Gastrocnemius medialis (tissue), 4 donors: ENCODE data around the gene SLC25A1. TPM values are rescaled to one million over a fixed set of nuclear protein-coding genes. Genes with fewer than 3 reads are reported as not detected.

ENCODE experiments used
- ATAC-seq, 2 donors: fragments of 150-250 bp; one replicate each; pipeline ENCODE4 v1.9.1; 2016
- DNase-seq, 2 donors: peaks; one replicate each; pipeline ENCODE4 v3.0.0-alpha.2; 2019
- H3K27ac ChIP-seq, 4 donors: fragments of 200-600 bp; sonication (generic); 1 replicate in 1 of 4; 2 replicates in 3 of 4; pipeline ENCODE4 v1.5.1; 2016 to 2018; ENCODE audit warnings: mild to moderate bottlenecking in 2 of 4, moderate library complexity in 1 of 4
- H3K27me3 ChIP-seq, 3 donors: fragments of 200-600 bp; sonication (generic) in 2 of 3; 1 replicate in 1 of 3; 2 replicates in 2 of 3; pipeline versions ENCODE4 v1.5.1 to v1.6.0; 2016 to 2019; ENCODE audit warnings: mild to moderate bottlenecking in 1 of 3, moderate library complexity in 1 of 3
- H3K36me3 ChIP-seq, 2 donors: fragments of 200-600 bp; sonication (generic) in 1 of 2; one replicate each; pipeline ENCODE4 v1.5.1; 2017 to 2018
- H3K4me1 ChIP-seq, 2 donors: fragments of 200-600 bp; sonication (generic) in 1 of 2; one replicate each; pipeline ENCODE4 v1.5.1; 2016 to 2017; ENCODE audit warnings: mild to moderate bottlenecking in 2 of 2
- H3K4me3 ChIP-seq, 4 donors: fragments of 200-600 bp; sonication (generic) in 3 of 4; 1 replicate in 1 of 4; 2 replicates in 3 of 4; pipeline ENCODE4 v1.5.1; 2016 to 2019; ENCODE audit warnings: mild to moderate bottlenecking in 2 of 4
- H3K9me3 ChIP-seq, 3 donors: fragments of 200-600 bp; sonication (generic) in 2 of 3; 1 replicate in 1 of 3; 2 replicates in 2 of 3; pipeline ENCODE4 v1.5.1; 2016 to 2019
- CTCF ChIP-seq, 5 experiments: fragments of 450-650 bp in 3 of 5; fragments of 200-600 bp in 2 of 5; sonication (generic) in 2 of 5; IDR thresholded peaks in 4 of 5; conservative IDR thresholded peaks in 1 of 5; 1 replicate in 4 of 5; 2 replicates in 1 of 5; pipeline ENCODE4 v1.5.1; 2016 to 2019; ENCODE audit warnings: antibody characterized with exemption in 5 of 5, mild to moderate bottlenecking in 3 of 5, moderate library complexity in 3 of 5
- POLR2A ChIP-seq, 2 donors: fragments of 450-650 bp; IDR thresholded peaks; one replicate each; pipeline ENCODE4 v1.6.1; 2017; ENCODE audit warnings: antibody characterized with exemption in 2 of 2, mild to moderate bottlenecking in 2 of 2, moderate library complexity in 2 of 2
- in situ Hi-C, 4 donors: fragments of 200-750 bp; cut with MboI; loops; one replicate each; pipeline versions ENCODE4 v1.15.0 to v1.8.0; 2017; ENCODE audit warnings: low sequenced_read_pairs in 4 of 4
- intact Hi-C: fragments of 100-400 bp; cut with DNase I; formaldehyde crosslinking; loops from one replicate; pipeline ENCODE4 v1.15.1; 2023; ENCODE audit warnings: low total_unique reads
- total RNA-seq, 4 donors: library from RNA; depleted of rRNA; stranded (reverse); fragments of >200 nt; gene quantifications; one replicate each; pipeline versions ENCODE4 v1.1.0 to v1.2.3, GENCODE V29; 2016

Gene SLC25A1
- total RNA-seq, 4 donors from 2014 or later, result 10.5 to 16.6 (median 13.5) TPM

- no peak overlapping the region for H3K27ac ChIP-seq
- no peaks in the 10 kb centered on the region for H3K9me3 ChIP-seq
- no peak for DNase-seq
- no peaks in the 10 kb centered on the region for H3K36me3 ChIP-seq
- H3K4me1 ChIP-seq, result peaks cover 0 to 6% of the 10 kb centered on the region in 2 donors
- H3K4me3 ChIP-seq, result no peak overlapping the region
- in situ Hi-C loops, result no loop called here
- ATAC-seq, result no peak
- intact Hi-C loops, result no loop called here
- peaks cover 46 to 52% (median 52%) of the 10 kb centered on the region in 3 donors for H3K27me3 ChIP-seq
- no peak for TF ChIP-seq CTCF (IDR thresholded peaks at IDR 0.05 in 4 of 5, conservative IDR thresholded peaks at IDR 0.05 in 1 of 5)
- TF ChIP-seq POLR2A (IDR thresholded peaks at IDR 0.05), result no peak
Observed at GRCh38 chr22:19151329-19152191, 27.0 kb downstream of the SLC25A1 start.

- no peak overlapping the region for H3K4me3 ChIP-seq
- no peak overlapping the region for H3K27ac ChIP-seq
- no peaks in the 10 kb centered on the region for H3K9me3 ChIP-seq
- no peaks in the 10 kb centered on the region for H3K36me3 ChIP-seq
- H3K4me1 ChIP-seq, result peaks cover 0 to 6% of the 10 kb centered on the region in 2 donors
- in situ Hi-C loops (no loop called here), intact Hi-C loops (no loop called here)
- DNase-seq, result no peak
- no peak for ATAC-seq
- H3K27me3 ChIP-seq, result peaks cover 46 to 52% (median 52%) of the 10 kb centered on the region in 3 donors
- TF ChIP-seq POLR2A (IDR thresholded peaks at IDR 0.05) (no peak), CTCF (IDR thresholded peaks at IDR 0.05 in 4 of 5, conservative IDR thresholded peaks at IDR 0.05 in 1 of 5) (no peak)
Observed at GRCh38 chr22:19150482-19151328, 27.8 kb downstream of the SLC25A1 start.

- Histone ChIP-seq H3K36me3 (no peaks in the 10 kb centered on the region), H3K4me1 (peaks cover 0 to 6% of the 10 kb centered on the region in 2 donors), H3K9me3 (no peaks in the 10 kb centered on the region), H3K4me3 (peak within 1 kb of the TSS; percentile 17 to 47 (median 34)), H3K27ac (no peak within 1 kb of the TSS), H3K27me3 (peaks cover 46 to 52% (median 52%) of the 10 kb centered on the region in 3 donors)
- in situ Hi-C loops, result loop anchor here in 1 of 4 donors (25.0 kb wide), 1 partner anchor 487 kb away; no protein-coding TSS in a partner anchor
- no peak for TF ChIP-seq CTCF (IDR thresholded peaks at IDR 0.05 in 4 of 5, conservative IDR thresholded peaks at IDR 0.05 in 1 of 5)
- TF ChIP-seq POLR2A (IDR thresholded peaks at IDR 0.05), result no peak
- intact Hi-C loops, result no loop called here
- DNase-seq, result no peak
- ATAC-seq, result no peak
Observed at GRCh38 chr22:19149991-19150390, 28.5 kb downstream of the SLC25A1 start, which contains the start of gene GSC2. GSC2 (minus strand) TSS chr22:19150292; CDS start chr22:19150283, 9 bp downstream.

- ATAC-seq, result no peak
- H3K27me3 ChIP-seq, result peaks cover 46 to 52% (median 52%) of the 10 kb centered on the region in 3 donors
- TF ChIP-seq POLR2A (IDR thresholded peaks at IDR 0.05) (no peak), CTCF (IDR thresholded peaks at IDR 0.05 in 4 of 5, conservative IDR thresholded peaks at IDR 0.05 in 1 of 5) (no peak)
Observed at GRCh38 chr22:19149047-19149883, 29.3 kb downstream of the SLC25A1 start.

More at GRCh38 chr22:19149047-19149883, 29.3 kb downstream of the SLC25A1 start:
- H3K9me3 ChIP-seq, result no peaks in the 10 kb centered on the region
- in situ Hi-C loops, result loop anchor here in 1 of 4 donors (25.0 kb wide), 1 partner anchor 488 kb away; no protein-coding TSS in a partner anchor
- H3K4me3 ChIP-seq, result peak overlapping the region; percentile 17 to 47 (median 34)
- no peaks in the 10 kb centered on the region for H3K36me3 ChIP-seq
- DNase-seq, result no peak
- H3K4me1 ChIP-seq, result peaks cover 0 to 6% of the 10 kb centered on the region in 2 donors
- intact Hi-C loops, result no loop called here
- H3K27ac ChIP-seq, result no peak overlapping the region
